Activated CD8-positive, alpha-beta T cell treated with anti-CD3 and anti-CD28 coated beads, Interleukin-2, amount 10 ng/mL, durations not matched to agents 7 days and 5 days (primary cell): ENCODE results near the gene ACAD8. TPM values are rescaled to one million over a fixed set of nuclear protein-coding genes. Genes with fewer than 3 reads are reported as not detected.

Experiments
- ATAC-seq: fragments of 150-1000 bp; cut with Tn5 transposase; one replicate; pipeline ENCODE4 v1.10.0; 2021; ENCODE audit warnings: moderate library complexity
- CTCF ChIA-PET: fragments of 350-600 bp; sonication (Branson Sonifier 250); formaldehyde crosslinking; loops from one replicate; lab custom pipeline; 2021; ENCODE audit warnings: antibody characterized with exemption; lab: Charles Lee
- POLR2A ChIA-PET: fragments of 350-600 bp; sonication (Branson Sonifier 250); formaldehyde crosslinking; loops from one replicate; lab custom pipeline; 2021; ENCODE audit warnings: antibody characterized with exemption; lab: Charles Lee
- DNase-seq: peaks from one replicate; pipeline ENCODE4 v3.0.0-alpha.2; 2020
- H3K27ac Mint-ChIP-seq: one replicate; pipeline ENCODE4 v1.8.0; 2021; ENCODE audit warnings: mild to moderate bottlenecking, mixed read lengths
- H3K27me3 Mint-ChIP-seq: one replicate; pipeline ENCODE4 v1.8.0; 2021; ENCODE audit warnings: low read depth, mixed read lengths
- H3K36me3 Mint-ChIP-seq: one replicate; pipeline ENCODE4 v1.8.0; 2021; ENCODE audit warnings: low read depth, mixed read lengths
- H3K4me1 Mint-ChIP-seq: one replicate; pipeline ENCODE4 v1.8.0; 2021; ENCODE audit warnings: low read depth, mixed read lengths
- H3K4me3 Mint-ChIP-seq: one replicate; pipeline ENCODE4 v1.8.0; 2021; ENCODE audit warnings: mild to moderate bottlenecking, mixed read lengths
- H3K9me3 Mint-ChIP-seq: one replicate; pipeline ENCODE4 v1.8.0; 2022; ENCODE audit warnings: mixed read lengths; ENCODE audit not compliant: insufficient read depth
- total RNA-seq, 2 experiments: library from RNA; stranded (reverse); gene quantifications; one replicate each; pipeline ENCODE4 v1.2.3, GENCODE V29; 2021

The ACAD8 gene
- total RNA-seq, result 10 to 100 TPM; 20.7 to 21.1 TPM

DNA sequence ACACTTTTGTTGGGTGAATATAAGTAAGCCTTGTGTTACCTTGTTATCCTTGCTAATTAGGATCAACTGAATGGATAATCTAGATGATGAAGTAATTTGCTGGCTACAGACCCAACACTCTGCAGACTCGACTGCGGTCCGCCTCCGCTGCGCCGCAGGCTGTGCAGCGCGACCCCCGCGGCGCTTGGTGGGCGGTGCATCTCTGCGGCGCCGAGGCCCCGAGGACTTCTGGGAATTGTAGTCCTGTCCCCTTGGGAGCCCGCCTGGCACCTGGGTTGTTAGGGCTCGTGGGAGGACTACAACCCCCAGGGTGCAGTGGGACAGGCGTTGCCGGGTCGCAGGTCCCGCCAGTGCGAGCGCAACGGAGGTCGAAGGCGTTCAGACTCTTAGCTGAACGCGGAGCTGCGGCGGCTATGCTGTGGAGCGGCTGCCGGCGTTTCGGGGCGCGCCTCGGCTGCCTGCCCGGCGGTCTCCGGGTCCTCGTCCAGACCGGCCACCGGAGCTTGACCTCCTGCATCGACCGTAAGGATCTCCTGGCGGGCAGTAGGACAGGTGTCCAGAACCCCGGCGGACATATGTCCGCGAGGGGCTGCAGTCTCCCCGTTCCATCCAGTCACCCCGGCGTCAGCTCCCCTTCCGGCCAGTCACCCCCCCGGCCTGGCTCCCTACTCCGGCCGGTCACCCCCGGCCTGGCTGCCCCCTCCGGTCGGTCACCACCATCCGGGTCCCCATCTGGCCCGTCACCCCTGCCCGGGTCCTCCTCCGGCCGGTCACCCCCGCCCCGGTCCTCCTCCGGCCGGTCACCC lies at the start of gene ACAD8, which contains the start of gene THYN1:
Gene ACAD8 (plus strand): TSS at position 381 of the 806 bp plus-strand sequence. CDS start 33 bp downstream, at position 414.
Gene THYN1 (minus strand): TSS at position 165 of the 806 bp plus-strand sequence. CDS start 470 bp downstream, outside the sequence.
- ChIA-PET CTCF (interaction anchor here (0.6 to 3.4 kb wide), 11 partner anchors 9 to 46 kb away, joined by 3 to 25 read pairs (median 4); partner anchors contain the start of gene GLB1L3), POLR2A (interaction anchor here (0.7 to 6.6 kb wide), 7 partner anchors 8 to 489 kb away, joined by 3 to 50 read pairs (median 3); partner anchors contain the start of genes GLB1L3, NCAPD3 and VPS26B)
- Mint-ChIP-seq H3K27ac (peak within 1 kb of the TSS; percentile 89), H3K4me3 (peak within 1 kb of the TSS; percentile 86), H3K27me3 (no peaks in the 10 kb centered on the region), H3K4me1 (peaks cover 32% of the 10 kb centered on the region), H3K9me3 (no peaks in the 10 kb centered on the region), H3K36me3 (peaks cover 24% of the 10 kb centered on the region)
- ATAC-seq (peak; percentile 100), DNase-seq (peak; percentile 98)

GRCh38 chr11:134205729-134206128 lies 47.6 kb upstream of the ACAD8 start:
- POLR2A ChIA-PET, result interaction anchor here (1.6 kb wide), 1 partner anchor 19 kb away, joined by 4 read pairs; the partner anchor contains the start of gene VPS26B
- CTCF ChIA-PET, result interaction anchor here (0.7 to 0.9 kb wide), 2 partner anchors 121 to 156 kb away, joined by 3 read pairs; no protein-coding TSS in a partner anchor
- no peaks in the 10 kb centered on the region for H3K27me3 Mint-ChIP-seq
- DNase-seq (no peak), ATAC-seq (no peak)
- H3K36me3 Mint-ChIP-seq, result peaks cover 70% of the 10 kb centered on the region
- H3K4me3 Mint-ChIP-seq, result no peak overlapping the region
- no peaks in the 10 kb centered on the region for H3K9me3 Mint-ChIP-seq
- peaks cover 4% of the 10 kb centered on the region for H3K4me1 Mint-ChIP-seq
- H3K27ac Mint-ChIP-seq, result no peak overlapping the region

DNA sequence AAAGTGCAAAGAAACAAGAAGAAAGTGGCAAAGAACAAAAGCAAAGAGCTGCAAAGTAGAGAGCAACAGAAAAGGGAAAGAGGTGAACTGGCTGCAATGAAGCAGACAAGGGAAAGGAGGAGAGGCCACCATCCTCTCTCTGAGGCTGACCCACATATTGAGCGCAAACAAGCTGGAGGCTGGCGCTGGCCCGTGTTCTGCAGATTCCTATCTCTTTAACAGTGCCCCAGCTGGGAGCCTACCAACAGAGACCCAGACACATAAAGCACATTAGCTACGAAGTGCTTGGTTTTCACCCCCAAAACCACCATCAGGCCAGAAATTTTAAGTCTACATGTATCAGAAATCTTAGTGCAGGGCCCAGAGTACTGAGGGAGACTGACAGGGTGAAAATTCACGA lies 47.2 kb upstream of the ACAD8 start:
- ChIA-PET POLR2A (interaction anchor here (1.6 kb wide), 1 partner anchor 19 kb away, joined by 4 read pairs; the partner anchor contains the start of gene VPS26B), CTCF (interaction anchor here (0.7 to 0.9 kb wide), 2 partner anchors 121 to 156 kb away, joined by 3 read pairs; no protein-coding TSS in a partner anchor)
- Mint-ChIP-seq H3K4me3 (no peak overlapping the region), H3K4me1 (peaks cover 8% of the 10 kb centered on the region), H3K36me3 (peaks cover 72% of the 10 kb centered on the region), H3K27ac (no peak overlapping the region), H3K9me3 (no peaks in the 10 kb centered on the region), H3K27me3 (no peaks in the 10 kb centered on the region)
- DNase-seq (no peak), ATAC-seq (no peak)

- POLR2A ChIA-PET, result interaction anchor here (0.7 to 1.1 kb wide), 2 partner anchors 12 to 17 kb away, joined by 3 read pairs; partner anchors contain the start of genes NCAPD3 and VPS26B
- peaks cover 71% of the 10 kb centered on the region for H3K36me3 Mint-ChIP-seq
- H3K4me1 Mint-ChIP-seq, result peaks cover 14% of the 10 kb centered on the region
- H3K27ac Mint-ChIP-seq, result no peak overlapping the region
- DNase-seq (peak; percentile 78), ATAC-seq (peak; percentile 44)
- no peak overlapping the region for H3K4me3 Mint-ChIP-seq
- CTCF ChIA-PET, result interaction anchor here (0.6 to 2.5 kb wide), 24 partner anchors 10 to 108 kb away, joined by 3 to 17 read pairs (median 4); partner anchors contain the start of genes GLB1L3, NCAPD3 and VPS26B
- H3K9me3 Mint-ChIP-seq, result no peaks in the 10 kb centered on the region
- no peaks in the 10 kb centered on the region for H3K27me3 Mint-ChIP-seq
Measured at GRCh38 chr11:134207538-134208239, 45.7 kb upstream of the ACAD8 start.

DNA sequence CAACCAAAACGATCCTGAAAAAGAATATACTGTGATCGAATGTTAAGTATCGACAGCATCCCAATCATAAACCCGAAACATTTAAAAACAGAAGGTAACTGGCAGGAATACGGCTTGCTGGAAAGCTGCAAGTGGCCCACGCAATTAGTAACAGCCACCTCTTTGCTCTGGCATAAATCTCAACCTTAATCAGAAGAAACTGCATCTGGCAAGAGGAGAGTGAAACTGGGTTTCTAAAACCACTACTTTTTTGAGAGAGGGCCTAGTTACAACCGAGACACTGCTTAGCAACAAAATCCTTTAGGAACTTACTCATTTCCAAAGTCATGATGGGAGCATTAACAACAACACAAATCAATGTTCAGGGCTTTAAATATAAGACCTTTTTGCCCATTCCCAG lies 37.5 kb upstream of the ACAD8 start:
- H3K27ac Mint-ChIP-seq, result no peak overlapping the region
- peaks cover 75% of the 10 kb centered on the region for H3K36me3 Mint-ChIP-seq
- ChIA-PET CTCF (no interaction called here), POLR2A (no interaction called here)
- no peak for ATAC-seq
- H3K4me3 Mint-ChIP-seq, result no peak overlapping the region
- peaks cover 54% of the 10 kb centered on the region for H3K4me1 Mint-ChIP-seq
- no peaks in the 10 kb centered on the region for H3K27me3 Mint-ChIP-seq
- H3K9me3 Mint-ChIP-seq, result no peaks in the 10 kb centered on the region
- no peak for DNase-seq

- Mint-ChIP-seq H3K27ac (no peak overlapping the region), H3K9me3 (no peaks in the 10 kb centered on the region), H3K27me3 (no peaks in the 10 kb centered on the region), H3K4me3 (no peak overlapping the region), H3K4me1 (peaks cover 54% of the 10 kb centered on the region), H3K36me3 (peaks cover 67% of the 10 kb centered on the region)
- POLR2A ChIA-PET, result no interaction called here
- ATAC-seq, result no peak
- DNase-seq, result no peak
- CTCF ChIA-PET, result no interaction called here
Measured at GRCh38 chr11:134216816-134217215, 36.6 kb upstream of the ACAD8 start.

- Mint-ChIP-seq H3K27me3 (no peaks in the 10 kb centered on the region), H3K27ac (peak overlapping the region; percentile 94), H3K4me3 (peak overlapping the region; percentile 97), H3K9me3 (no peaks in the 10 kb centered on the region), H3K4me1 (peaks cover 70% of the 10 kb centered on the region), H3K36me3 (peaks cover 51% of the 10 kb centered on the region)
- ChIA-PET CTCF (interaction anchor here (1.3 to 3.0 kb wide), 5 partner anchors 10 to 38 kb away, joined by 4 to 17 read pairs (median 8); no protein-coding TSS in a partner anchor), POLR2A (interaction anchor here (1.3 to 4.7 kb wide), 7 partner anchors 11 to 189 kb away, joined by 3 to 50 read pairs (median 12); partner anchors contain the start of genes ACAD8, GLB1L3 and THYN1)
- ATAC-seq (no peak), DNase-seq (peak; percentile 40)
Measured at GRCh38 chr11:134223121-134223520, 30.2 kb upstream of the ACAD8 start.

- DNase-seq (peak; percentile 98), ATAC-seq (peak; percentile 84)
- Mint-ChIP-seq H3K4me1 (peaks cover 70% of the 10 kb centered on the region), H3K4me3 (peak within 1 kb of the TSS; percentile 97), H3K27me3 (no peaks in the 10 kb centered on the region), H3K27ac (peak within 1 kb of the TSS; percentile 97), H3K9me3 (no peaks in the 10 kb centered on the region), H3K36me3 (peaks cover 47% of the 10 kb centered on the region)
- ChIA-PET POLR2A (interaction anchor here (0.6 to 4.7 kb wide), 23 partner anchors 10 to 1502 kb away, joined by 3 to 50 read pairs (median 4); partner anchors contain the start of genes ACAD8, GLB1L3, JAM3 and THYN1), CTCF (interaction anchor here (0.7 to 3.0 kb wide), 12 partner anchors 10 to 296 kb away, joined by 3 to 25 read pairs (median 4); partner anchors contain the start of gene GLB1L3)
Measured at GRCh38 chr11:134223836-134224709, 29.3 kb upstream of the ACAD8 start, which contains the start of the genes NCAPD3 and VPS26B. Gene NCAPD3, minus strand, starts transcription at chr11:134223967. Its CDS starts 41 bp downstream, at chr11:134223926. Gene VPS26B, plus strand, starts transcription at chr11:134224671. Its CDS starts 452 bp downstream, at chr11:134225123.

DNA sequence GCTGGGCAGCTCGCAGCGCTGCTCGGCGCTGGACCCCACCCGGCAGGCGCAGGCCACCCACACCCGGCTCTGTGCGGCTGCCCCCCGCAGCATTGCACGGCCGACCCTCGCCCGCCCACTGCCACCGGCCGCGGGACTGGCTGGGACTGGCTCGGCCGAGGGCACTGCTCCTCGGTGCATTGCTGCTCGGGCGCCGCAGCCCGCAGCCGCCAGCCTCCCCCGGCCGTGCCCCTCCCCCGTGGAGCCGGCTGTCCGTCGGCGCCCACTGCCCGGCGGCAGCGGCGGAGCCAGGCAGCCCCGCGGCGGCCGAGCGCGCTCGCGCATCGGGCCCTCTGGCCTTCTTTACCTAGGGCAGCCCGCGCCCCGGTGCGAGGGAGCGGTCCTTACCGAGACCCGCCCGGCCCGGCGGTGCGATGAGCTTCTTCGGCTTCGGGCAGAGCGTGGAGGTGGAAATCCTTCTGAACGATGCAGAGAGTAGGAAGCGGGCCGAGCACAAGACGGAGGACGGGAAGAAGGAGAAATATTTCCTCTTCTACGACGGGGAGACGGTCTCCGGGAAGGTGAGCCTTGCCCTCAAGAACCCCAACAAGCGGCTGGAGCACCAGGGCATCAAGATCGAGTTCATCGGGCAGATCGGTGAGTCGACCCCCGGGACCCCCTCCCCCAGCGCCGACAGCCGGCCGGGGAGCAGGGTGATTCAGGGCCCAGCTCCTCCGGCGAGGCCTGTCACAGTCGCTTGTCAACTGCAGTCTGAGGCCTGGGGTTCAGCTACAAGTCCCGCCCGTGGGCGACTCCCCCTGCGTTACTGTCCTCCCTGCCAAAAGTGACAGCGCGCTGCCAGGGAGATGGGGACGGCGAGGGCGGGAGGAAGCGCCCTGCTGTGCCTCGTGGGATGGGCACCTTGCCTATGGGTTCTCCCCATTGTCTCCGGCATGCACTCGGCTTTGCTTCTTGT lies 28.4 kb upstream of the ACAD8 start:
- CTCF ChIA-PET, result interaction anchor here (0.9 to 3.0 kb wide), 11 partner anchors 9 to 297 kb away, joined by 3 to 25 read pairs (median 5); partner anchors contain the start of gene GLB1L3
- peak; percentile 78 for DNase-seq
- H3K36me3 Mint-ChIP-seq, result peaks cover 52% of the 10 kb centered on the region
- peak overlapping the region; percentile 97 for H3K4me3 Mint-ChIP-seq
- H3K27me3 Mint-ChIP-seq, result no peaks in the 10 kb centered on the region
- H3K9me3 Mint-ChIP-seq, result no peaks in the 10 kb centered on the region
- H3K4me1 Mint-ChIP-seq, result peaks cover 76% of the 10 kb centered on the region
- peak; percentile 37 for ATAC-seq
- POLR2A ChIA-PET, result interaction anchor here (0.6 to 4.7 kb wide), 26 partner anchors 9 to 1503 kb away, joined by 3 to 50 read pairs (median 4); partner anchors contain the start of genes ACAD8, GLB1L3, JAM3 and THYN1
- peak overlapping the region; percentile 92 for H3K27ac Mint-ChIP-seq
